Mucosa of descending colon (tissue), 3 donors: ENCODE data around the gene ZNF417. TPM values are rescaled to one million over a fixed set of nuclear protein-coding genes. Genes with fewer than 3 reads are reported as not detected.

Experiments used
- ATAC-seq: fragments of 200-7000 bp; cut with Tn5 transposase; one replicate; pipeline ENCODE4 v1.9.1; 2020; ENCODE audit warnings: mild to moderate bottlenecking, moderate library complexity
- DNase-seq, 3 donors: peaks; one replicate each; pipeline ENCODE4 v3.0.0-alpha.2; 2020
- H3K36me3 ChIP-seq: fragments of 200-600 bp; one replicate; pipeline ENCODE4 v1.8.0; 2021; ENCODE audit warnings: low read depth, mild to moderate bottlenecking
- H3K4me1 ChIP-seq: fragments of 200-600 bp; one replicate; pipeline ENCODE4 v1.8.0; 2021; ENCODE audit warnings: low read depth, mild to moderate bottlenecking
- H3K4me3 ChIP-seq: fragments of 200-600 bp; one replicate; pipeline ENCODE4 v1.8.0; 2021; ENCODE audit warnings: mild to moderate bottlenecking
- H3K9me3 ChIP-seq: fragments of 200-600 bp; one replicate; pipeline ENCODE4 v1.8.0; 2021; ENCODE audit warnings: mild to moderate bottlenecking
- CTCF ChIP-seq: fragments of 200-600 bp; IDR thresholded peaks from one replicate; pipeline ENCODE4 v1.8.0; 2022; ENCODE audit warnings: antibody characterized with exemption, mild to moderate bottlenecking
- intact Hi-C, 2 donors: fragments of 100-400 bp; cut with DNase I in 1 of 2; cut with micrococcal nuclease in 1 of 2; formaldehyde crosslinking; loops; one replicate each; pipeline versions ENCODE4 v1.11.0 to v1.11.1; 2022; cut with DNase I, micrococcal nuclease
- total RNA-seq, 3 donors: library from RNA; stranded (reverse); fragmentation: NEBNext Ultra II Directional in 2 of 3; extraction: Animal tissue kit (Norgen Biotek cat#: 25700) in 2 of 3; gene quantifications; one replicate each; pipeline versions ENCODE4 v1.2.1 to v1.2.4, GENCODE V29; 2021 to 2023
- donor health status: DM: no; HTN: no; CAD: no; lungs with moderate emphysema.
- donor health status: DM: no; HTN: no; CAD: no.
- donor health status: DM: no; HTN: yes; CAD: no.

The ZNF417 gene
- total RNA-seq, 3 donors from 2014 or later = 12.3 to 19.9 (median 15.7) TPM

GRCh38 chr19:57934820-57935665 is 18.7 kb upstream of the ZNF417 start, which contains the start of gene ZNF418:
Gene ZNF418, minus strand, starts transcription at chr19:57935402. Its CDS starts 1,580 bp downstream, at chr19:57933822.
- Histone ChIP-seq H3K36me3 (no peaks in the 10 kb centered on the region), H3K4me3 (peak within 1 kb of the TSS; percentile 9), H3K4me1 (no peaks in the 10 kb centered on the region), H3K9me3 (peaks cover 98% of the 10 kb centered on the region)
- intact Hi-C loops = no loop called here
- no peak for TF ChIP-seq CTCF
- peak; percentile 62 for ATAC-seq
- DNase-seq = peak in 2 of 3 donors; percentile 43 to 62

- no peak for DNase-seq
- intact Hi-C loops = no loop called here
- H3K4me1 ChIP-seq = no peaks in the 10 kb centered on the region
- H3K4me3 ChIP-seq = no peak overlapping the region
- no peak for ATAC-seq
- no peaks in the 10 kb centered on the region for H3K36me3 ChIP-seq
- no peak for TF ChIP-seq CTCF
- H3K9me3 ChIP-seq = peaks cover 86% of the 10 kb centered on the region
Measured at GRCh38 chr19:57927587-57927986, 11.2 kb upstream of the ZNF417 start.

- peaks cover 7% of the 10 kb centered on the region for H3K4me1 ChIP-seq
- intact Hi-C loops = no loop called here
- DNase-seq (no peak), ATAC-seq (no peak)
- peaks cover 33% of the 10 kb centered on the region for H3K9me3 ChIP-seq
- H3K4me3 ChIP-seq = no peak overlapping the region
- no peak for TF ChIP-seq CTCF
- peaks cover 13% of the 10 kb centered on the region for H3K36me3 ChIP-seq
Measured at GRCh38 chr19:57914531-57914930, 1.9 kb downstream of the ZNF417 start.

- Histone ChIP-seq H3K4me3 (no peak overlapping the region), H3K4me1 (no peaks in the 10 kb centered on the region), H3K36me3 (peaks cover 13% of the 10 kb centered on the region), H3K9me3 (peaks cover 32% of the 10 kb centered on the region)
- no peak for DNase-seq
- intact Hi-C loops = no loop called here
- ATAC-seq = no peak
- TF ChIP-seq CTCF = no peak
Measured at GRCh38 chr19:57907394-57907793, 9.0 kb downstream of the ZNF417 start.

GRCh38 chr19:57905258-57905657 is 11.1 kb downstream of the ZNF417 start:
- Histone ChIP-seq H3K4me1 (no peaks in the 10 kb centered on the region), H3K36me3 (peaks cover 4% of the 10 kb centered on the region), H3K9me3 (peaks cover 17% of the 10 kb centered on the region), H3K4me3 (no peak overlapping the region)
- TF ChIP-seq CTCF = no peak
- DNase-seq (no peak), ATAC-seq (no peak)
- intact Hi-C loops = no loop called here
